CD4-positive, alpha-beta T cell (primary cell): ENCODE measurements around the gene CLSTN2. TPM values are rescaled to one million over a fixed set of nuclear protein-coding genes. Genes with fewer than 3 reads are reported as not detected.

Source experiments
- ATAC-seq: fragments of 200-7000 bp; cut with Tn5 transposase; one replicate; pipeline ENCODE4 v1.10.0; 2022; ENCODE audit warnings: mild to moderate bottlenecking; ENCODE audit not compliant: poor library complexity
- CTCF ChIA-PET: fragments of 350-600 bp; sonication (Branson Sonifier 250); formaldehyde crosslinking; loops from one replicate; lab custom pipeline; 2021; ENCODE audit warnings: antibody characterized with exemption, inconsistent platforms; lab: Charles Lee
- POLR2A ChIA-PET: fragments of 350-600 bp; sonication (Branson Sonifier 250); formaldehyde crosslinking; loops from one replicate; lab custom pipeline; 2021; ENCODE audit warnings: antibody characterized with exemption, inconsistent platforms; lab: Charles Lee
- DNase-seq, 14 experiments: peaks; one replicate each; pipeline ENCODE4 v3.0.0-alpha.2; 2013 to 2020; ENCODE audit warnings: mixed read lengths in 2 of 14
- H3K27ac ChIP-seq, 2 donors: one replicate each; pipeline versions ENCODE4 v1.5.1 to v1.7.0; 2013; ENCODE audit warnings: low read length in 2 of 2, low read depth in 1 of 2, mild to moderate bottlenecking in 1 of 2
- H3K27me3 ChIP-seq, 2 experiments: 1 replicate in 1 of 2; 2 replicates in 1 of 2; pipeline versions ENCODE4 v1.6.1 to v1.7.0; 2013; ENCODE audit warnings: low read length in 2 of 2, control low read depth in 1 of 2, mild to moderate bottlenecking in 1 of 2, moderate library complexity in 1 of 2; ENCODE audit not compliant: insufficient read depth in 2 of 2, control insufficient read depth in 1 of 2
- H3K36me3 ChIP-seq: one replicate; pipeline ENCODE4 v1.6.1; 2013; ENCODE audit warnings: low read length, control low read depth; ENCODE audit not compliant: insufficient read depth
- H3K4me1 ChIP-seq: one replicate; pipeline ENCODE4 v1.6.1; 2013; ENCODE audit warnings: low read length, control low read depth; ENCODE audit not compliant: insufficient read depth
- H3K4me3 ChIP-seq: one replicate; pipeline ENCODE4 v1.5.1; 2013; ENCODE audit warnings: mild to moderate bottlenecking, low read length, moderate library complexity
- H3K9me3 ChIP-seq, 2 experiments: 1 replicate in 1 of 2; 2 replicates in 1 of 2; pipeline versions ENCODE4 v1.6.1 to v1.7.0; 2013; ENCODE audit warnings: low read length in 2 of 2, mild to moderate bottlenecking in 2 of 2, control low read depth in 1 of 2, moderate library complexity in 1 of 2; ENCODE audit not compliant: control insufficient read depth in 1 of 2, insufficient read depth in 1 of 2
- H3K27ac Mint-ChIP-seq: one replicate; pipeline ENCODE4 v1.8.0; 2020; ENCODE audit warnings: mixed read lengths
- H3K27me3 Mint-ChIP-seq: one replicate; pipeline ENCODE4 v1.8.0; 2021; ENCODE audit warnings: mixed read lengths
- H3K36me3 Mint-ChIP-seq: one replicate; pipeline ENCODE4 v1.8.0; 2021; ENCODE audit warnings: low read depth, mixed read lengths
- H3K4me1 Mint-ChIP-seq: one replicate; pipeline ENCODE4 v1.8.0; 2021; ENCODE audit warnings: low read depth, mixed read lengths
- H3K4me3 Mint-ChIP-seq: one replicate; pipeline ENCODE4 v1.8.0; 2020; ENCODE audit warnings: mild to moderate bottlenecking, mixed read lengths
- H3K9me3 Mint-ChIP-seq: one replicate; pipeline ENCODE4 v1.8.0; 2020; ENCODE audit warnings: mixed read lengths
- CTCF ChIP-seq: fragments of 200-600 bp; IDR thresholded peaks from one replicate; pipeline ENCODE4 v1.8.0; 2022; ENCODE audit warnings: antibody characterized with exemption, mild to moderate bottlenecking
- intact Hi-C, 2 experiments: fragments of 100-400 bp; cut with DNase I in 1 of 2; cut with micrococcal nuclease in 1 of 2; formaldehyde crosslinking; loops; one replicate each; pipeline versions ENCODE4 v1.15.1 to v1.9.0; 2023 to 2025; cut with DNase I, micrococcal nuclease
- total RNA-seq, 174 experiments: library from RNA in 2 of 174; stranded (reverse) in 2 of 174; gene quantifications; one replicate each; pipeline ENCODE4 v1.2.3 and lab custom pipeline; 2021 to 2026

The CLSTN2 gene
- total RNA-seq, 2 experiments from 2014 or later: not detected

DNA sequence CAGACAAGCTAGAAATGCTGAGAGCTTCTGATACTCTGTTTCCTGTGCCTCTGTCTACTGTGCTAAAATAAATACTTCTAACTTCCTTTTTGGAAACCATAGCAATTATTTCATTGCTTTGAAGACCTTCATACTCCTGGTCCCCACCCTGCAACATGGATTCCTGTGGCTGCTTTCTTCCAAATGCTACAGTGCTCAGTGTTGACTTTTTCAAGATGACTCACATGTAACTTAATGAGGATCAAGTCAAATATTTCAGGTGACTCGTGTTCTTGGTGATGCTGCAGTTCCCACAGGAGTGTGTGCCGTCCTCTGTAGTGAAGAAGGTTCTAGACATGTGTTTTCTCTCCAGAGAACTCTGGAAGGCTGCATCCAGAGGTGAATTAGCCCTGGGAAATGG lies 288.6 kb downstream of the CLSTN2 start:
- no peaks in the 10 kb centered on the region for H3K36me3 ChIP-seq
- no peaks in the 10 kb centered on the region for H3K4me1 Mint-ChIP-seq
- DNase-seq (no peak), ATAC-seq (no peak)
- no peak for TF ChIP-seq CTCF
- H3K27ac ChIP-seq: no peak overlapping the region
- peaks cover 0 to 4% of the 10 kb centered on the region in 2 experiments for H3K9me3 ChIP-seq
- ChIA-PET POLR2A (no interaction called here), CTCF (no interaction called here)
- no peaks in the 10 kb centered on the region for H3K36me3 Mint-ChIP-seq
- H3K27me3 ChIP-seq: no peaks in the 10 kb centered on the region
- no peaks in the 10 kb centered on the region for H3K4me1 ChIP-seq
- intact Hi-C loops: no loop called here
- peaks cover 6% of the 10 kb centered on the region for H3K27me3 Mint-ChIP-seq
- peaks cover 4% of the 10 kb centered on the region for H3K9me3 Mint-ChIP-seq
- H3K4me3 ChIP-seq: no peak overlapping the region
- H3K27ac Mint-ChIP-seq: no peak overlapping the region
- H3K4me3 Mint-ChIP-seq: no peak overlapping the region

DNA sequence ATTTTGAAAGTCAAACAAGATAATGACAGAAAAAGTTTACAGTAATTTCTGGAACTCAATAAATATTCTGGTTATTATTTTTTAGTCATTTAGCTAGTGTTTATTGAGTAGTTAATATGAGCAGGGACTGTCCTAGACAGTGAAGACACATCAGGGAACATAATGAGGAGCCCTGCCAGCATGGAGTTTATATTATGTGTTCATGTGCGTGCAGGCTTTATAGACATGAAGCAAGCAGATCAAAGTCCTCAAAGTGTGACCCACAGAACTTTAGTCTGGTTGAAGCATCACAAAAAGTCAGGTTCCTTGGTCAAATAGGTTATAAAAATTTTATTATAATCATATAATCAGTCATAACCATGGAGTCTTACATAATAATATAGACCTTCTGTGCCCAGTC lies 289.3 kb downstream of the CLSTN2 start:
- TF ChIP-seq CTCF: no peak
- ATAC-seq (no peak), DNase-seq (no peak)
- H3K9me3 Mint-ChIP-seq: peaks cover 4% of the 10 kb centered on the region
- no peaks in the 10 kb centered on the region for H3K36me3 ChIP-seq
- intact Hi-C loops: no loop called here
- peaks cover 0 to 4% of the 10 kb centered on the region in 2 experiments for H3K9me3 ChIP-seq
- peaks cover 6% of the 10 kb centered on the region for H3K27me3 Mint-ChIP-seq
- no peak overlapping the region for H3K27ac Mint-ChIP-seq
- H3K27ac ChIP-seq: no peak overlapping the region
- H3K4me1 ChIP-seq: no peaks in the 10 kb centered on the region
- no peaks in the 10 kb centered on the region for H3K27me3 ChIP-seq
- H3K4me1 Mint-ChIP-seq: no peaks in the 10 kb centered on the region
- ChIA-PET CTCF (no interaction called here), POLR2A (no interaction called here)
- no peak overlapping the region for H3K4me3 ChIP-seq
- H3K36me3 Mint-ChIP-seq: no peaks in the 10 kb centered on the region
- H3K4me3 Mint-ChIP-seq: no peak overlapping the region

DNA sequence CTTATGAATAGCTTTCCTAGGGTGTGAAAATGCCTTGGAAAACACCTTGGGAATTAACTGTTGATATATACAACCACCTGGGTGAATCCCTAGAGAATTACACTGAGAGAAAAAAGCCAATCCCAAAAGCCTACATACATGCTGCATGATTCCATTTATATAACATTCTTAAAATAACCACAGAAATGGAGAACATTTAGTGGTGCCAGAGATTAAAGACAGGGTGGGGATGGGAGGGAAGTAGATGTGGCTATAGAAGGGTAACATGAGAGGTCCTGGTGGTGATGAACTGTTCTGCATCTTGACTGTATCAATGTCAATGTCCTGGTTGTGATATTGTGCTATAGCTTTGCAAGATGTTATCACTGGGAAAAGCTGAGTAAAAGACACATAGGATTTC lies 291.0 kb downstream of the CLSTN2 start:
- no peak overlapping the region for H3K4me3 Mint-ChIP-seq
- no peak overlapping the region for H3K27ac Mint-ChIP-seq
- no peak for TF ChIP-seq CTCF
- Histone ChIP-seq H3K9me3 (peaks cover 0 to 4% of the 10 kb centered on the region in 2 experiments), H3K27me3 (no peaks in the 10 kb centered on the region), H3K4me3 (no peak overlapping the region), H3K36me3 (no peaks in the 10 kb centered on the region), H3K27ac (no peak overlapping the region), H3K4me1 (no peaks in the 10 kb centered on the region)
- DNase-seq: no peak
- intact Hi-C loops: no loop called here
- no peaks in the 10 kb centered on the region for H3K36me3 Mint-ChIP-seq
- ChIA-PET POLR2A (no interaction called here), CTCF (no interaction called here)
- H3K4me1 Mint-ChIP-seq: no peaks in the 10 kb centered on the region
- peaks cover 7% of the 10 kb centered on the region for H3K9me3 Mint-ChIP-seq
- H3K27me3 Mint-ChIP-seq: peaks cover 6% of the 10 kb centered on the region
- ATAC-seq: no peak
